Measurements from ENCODE around the gene DKK3.
A peak's percentile ranks its signal among the peaks of the same experiment; 100 is the strongest.

DKK3 gene

GRCh38 chr11:12003336-12003735, 5.1 kb downstream of the DKK3 start:
- no peak for DNase-seq

- DNase-seq, result no peak
Observed at GRCh38 chr11:12001186-12001585, 7.2 kb downstream of the DKK3 start.

- no peak for DNase-seq
Observed at GRCh38 chr11:11998091-11998781, 10.2 kb downstream of the DKK3 start.

- no peak for DNase-seq
Observed at GRCh38 chr11:11997049-11997322, 11.4 kb downstream of the DKK3 start.

- DNase-seq, result no peak
Observed at GRCh38 chr11:11996321-11997048, 11.9 kb downstream of the DKK3 start.

- no peak for DNase-seq
Observed at GRCh38 chr11:11995601-11996000, 12.8 kb downstream of the DKK3 start.

- peak; percentile 41 for DNase-seq
Observed at GRCh38 chr11:11993839-11994238, 14.6 kb downstream of the DKK3 start.

- no peak for DNase-seq
Observed at GRCh38 chr11:11992257-11993212, 15.9 kb downstream of the DKK3 start.

GRCh38 chr11:11989774-11990744, 18.4 kb downstream of the DKK3 start:
- DNase-seq, result peak; percentile 46

- DNase-seq, result no peak
Observed at GRCh38 chr11:11988681-11989261, 19.7 kb downstream of the DKK3 start.

- DNase-seq, result no peak
Observed at GRCh38 chr11:11988099-11988651, 20.3 kb downstream of the DKK3 start.

- DNase-seq, result no peak
Observed at GRCh38 chr11:11987503-11988022, 20.9 kb downstream of the DKK3 start.

GRCh38 chr11:11985954-11986949, 22.2 kb downstream of the DKK3 start:
- peak; percentile 39 for DNase-seq

GRCh38 chr11:11985016-11985715, 23.3 kb downstream of the DKK3 start:
- DNase-seq, result peak; percentile 37

GRCh38 chr11:11984563-11984962, 23.9 kb downstream of the DKK3 start:
- no peak for DNase-seq

- DNase-seq, result peak; percentile 33
Observed at GRCh38 chr11:11983427-11983826, 25.0 kb downstream of the DKK3 start.

GRCh38 chr11:11982975-11983374, 25.5 kb downstream of the DKK3 start:
- no peak for DNase-seq

GRCh38 chr11:11982461-11982860, 26.0 kb downstream of the DKK3 start:
- DNase-seq, result no peak

- peak; percentile 20 for DNase-seq
Observed at GRCh38 chr11:11981840-11982239, 26.6 kb downstream of the DKK3 start.

Measured in right forelimb (tissue), 1 donor.